WI38 (cell line): ENCODE measurements around the gene PINK1.

Source experiments
- H3K4me3 ChIP-seq: 2 replicates; pipeline ENCODE4 v1.5.1; 2011; ENCODE audit warnings: low read depth, mild to moderate bottlenecking, control low read depth, low read length
- CTCF ChIP-seq: IDR thresholded peaks from 2 replicates; pipeline ENCODE4 v1.5.1; 2012; ENCODE audit warnings: low read depth, mild to moderate bottlenecking, control low read depth, low read length

The PINK1 gene

GRCh38 chr1:20612221-20612746, 21.0 kb upstream of the PINK1 start:
- no peak for TF ChIP-seq CTCF
- H3K4me3 ChIP-seq: no peak overlapping the region

GRCh38 chr1:20614131-20614579, 19.1 kb upstream of the PINK1 start:
- H3K4me3 ChIP-seq: no peak overlapping the region
- TF ChIP-seq CTCF: no peak

GRCh38 chr1:20615946-20616846, 17.1 kb upstream of the PINK1 start:
- TF ChIP-seq CTCF: no peak
- no peak overlapping the region for H3K4me3 ChIP-seq

GRCh38 chr1:20616847-20617487, 16.3 kb upstream of the PINK1 start:
- no peak overlapping the region for H3K4me3 ChIP-seq
- TF ChIP-seq CTCF: no peak

- no peak overlapping the region for H3K4me3 ChIP-seq
- TF ChIP-seq CTCF: no peak
Observed at GRCh38 chr1:20618550-20618949, 14.7 kb upstream of the PINK1 start.

GRCh38 chr1:20619999-20620398, 13.3 kb upstream of the PINK1 start:
- TF ChIP-seq CTCF: no peak
- H3K4me3 ChIP-seq: no peak overlapping the region

- no peak for TF ChIP-seq CTCF
- no peak overlapping the region for H3K4me3 ChIP-seq
Observed at GRCh38 chr1:20621012-20621411, 12.2 kb upstream of the PINK1 start.
